Ovary (tissue), 9 donors: ENCODE results near the gene C20orf173. TPM values are rescaled to one million over a fixed set of nuclear protein-coding genes. Genes with fewer than 3 reads are reported as not detected.
"Not testable (repeated sequence)": the region's sequence is repeated elsewhere in the genome, so short reads cannot be mapped to it uniquely, and the experiment has no call there.

Experiments
- DNase-seq, 5 donors: peaks; one replicate each; pipeline ENCODE4 v3.0.0-alpha.2; 2019 to 2020
- H3K27ac ChIP-seq, 2 donors: fragments of 200-600 bp; one replicate each; pipeline versions ENCODE4 v1.5.1 to v1.8.0; 2019 to 2022
- H3K27me3 ChIP-seq: fragments of 200-600 bp; one replicate; pipeline ENCODE4 v1.8.0; 2022
- H3K36me3 ChIP-seq: fragments of 200-600 bp; sonication (generic); one replicate; pipeline ENCODE4 v1.5.1; 2019
- H3K4me1 ChIP-seq: one replicate; pipeline ENCODE4 v1.8.1; 2013; ENCODE audit warnings: mild to moderate bottlenecking, moderate library complexity; ENCODE audit not compliant: insufficient read depth
- H3K4me3 ChIP-seq: fragments of 200-600 bp; sonication (generic); one replicate; pipeline ENCODE4 v1.5.1; 2017
- H3K9me3 ChIP-seq, 2 donors: fragments of 200-600 bp in 1 of 2; sonication (generic) in 1 of 2; one replicate each; pipeline versions ENCODE4 v1.5.1 to v1.8.1; 2013 to 2019; ENCODE audit warnings: mild to moderate bottlenecking in 1 of 2, moderate library complexity in 1 of 2
- CTCF ChIP-seq, 3 donors: fragments of 450-650 bp in 2 of 3; fragments of 200-600 bp in 1 of 3; IDR thresholded peaks; one replicate each; pipeline versions ENCODE4 v1.5.1 to v1.8.0; 2016 to 2022; ENCODE audit warnings: antibody characterized with exemption in 3 of 3, mild to moderate bottlenecking in 1 of 3
- EP300 ChIP-seq: sonication (generic); formaldehyde crosslinking; IDR thresholded peaks from one replicate; pipeline ENCODE4 v1.6.1; 2017; ENCODE audit warnings: antibody characterized with exemption
- POLR2A ChIP-seq: fragments of 450-650 bp; IDR thresholded peaks from one replicate; pipeline ENCODE4 v1.6.1; 2017; ENCODE audit warnings: antibody characterized with exemption, mild to moderate bottlenecking, moderate library complexity
- WGBS, 3 donors: extraction: QIAGEN DNeasy Blood & Tissue Kit in 1 of 3; methylation state at CpG; one replicate each; pipeline versions ENCODE4 v1.1.5 to v1.1.7; 2013 to 2017; 5-methylcytosine and 5-hydroxymethylcytosine counted together
- intact Hi-C, 4 donors: fragments of 100-400 bp; cut with DNase I; formaldehyde crosslinking; loops; one replicate each; pipeline versions ENCODE4 v1.11.0 to v1.15.1; 2022 to 2023
- polyA plus RNA-seq, 2 donors: library from polyadenylated mRNA; stranded (reverse); fragments of 200-250 nt in 1 of 2; fragments of 350-450 nt in 1 of 2; fragmentation: Illumina TruSeq in 1 of 2; extraction: RNeasy Lipid Tissue Mini Kit (QIAGEN cat#74804) in 1 of 2; gene quantifications; one replicate each; pipeline ENCODE4 v1.2.3, GENCODE V29; 2013 to 2014
- total RNA-seq, 7 donors: library from RNA; depleted of rRNA in 2 of 7; stranded (reverse); fragments of >200 nt in 2 of 7; fragmentation: NEBNext Ultra II Directional in 3 of 7; extraction: Animal tissue kit (Norgen Biotek cat#: 25700) in 3 of 7; gene quantifications; one replicate each; pipeline versions ENCODE4 v1.1.0 to v1.2.4, GENCODE V29; 2016 to 2023
- donor health status: DM: no; HTN: no; CAD: no; lungs with moderate emphysema.
- donor health status: DM: no; HTN: no; CAD: no.
- donor health status: Bipolar disorder and iron deficiency.
- donor health status: DM: yes; HTN: yes; CAD: no.
- donor health status: DM: no; HTN: no; CAD: no.
- donor health status: DM: yes; HTN: yes; CAD: no.

C20orf173 gene
- total and polyA plus RNA-seq, 9 donors, result not detected

DNA sequence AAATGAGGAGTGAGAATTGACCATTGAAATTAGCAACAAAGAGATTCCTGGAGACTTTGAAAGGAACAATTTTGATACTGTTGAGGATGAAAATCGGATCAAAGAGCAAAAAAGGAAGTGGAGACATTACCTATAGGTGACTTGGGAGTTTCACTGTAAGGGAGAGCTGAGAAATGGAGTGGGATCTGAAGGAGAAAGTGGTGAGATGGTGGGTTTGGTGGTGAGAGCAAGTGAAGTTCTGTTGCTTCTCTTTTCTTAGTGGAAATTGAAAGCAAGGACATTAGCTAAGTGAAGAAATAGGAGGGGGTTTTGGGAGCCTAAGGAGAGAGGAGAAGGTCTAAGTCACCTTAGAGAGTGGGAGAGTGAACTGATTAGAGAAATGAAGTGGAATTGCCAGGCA, 16.7 kb upstream of the C20orf173 start:
- TF ChIP-seq CTCF (IDR thresholded peaks at IDR 0.05) (no peak), EP300 (no peak), POLR2A (no peak)
- Histone ChIP-seq H3K4me1 (peaks cover 4% of the 10 kb centered on the region), H3K27me3 (no peaks in the 10 kb centered on the region), H3K27ac (no peak overlapping the region), H3K4me3 (no peak overlapping the region), H3K36me3 (no peaks in the 10 kb centered on the region), H3K9me3 (no peaks in the 10 kb centered on the region)
- WGBS, 3 donors, result 90 to 94% (median 93%) methylated on average over 1 of the region's 1 CpG
- intact Hi-C loops, result no loop called here
- DNase-seq, result no peak

DNA sequence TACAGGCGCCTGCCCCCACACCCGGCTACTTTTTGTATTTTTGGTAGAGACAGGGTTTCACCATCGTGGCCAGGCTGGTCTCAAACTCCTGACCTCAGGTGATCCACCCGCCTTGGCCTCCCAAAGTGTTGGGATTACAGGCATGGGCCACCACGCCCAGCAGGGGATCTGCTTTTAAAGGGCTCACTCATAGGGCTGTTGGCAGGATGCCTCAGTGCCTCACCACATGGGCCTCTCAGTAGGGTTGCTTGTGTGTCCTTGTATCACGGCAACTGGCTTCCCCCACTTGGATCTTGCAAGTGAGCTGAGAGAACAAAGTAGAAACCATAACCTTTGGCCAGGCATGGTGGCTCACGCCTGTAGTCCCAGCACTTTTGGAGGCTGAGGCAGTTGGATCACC, 15.5 kb upstream of the C20orf173 start:
- 92 to 98% (median 95%) methylated on average over 7 of the region's 7 CpGs for WGBS, 3 donors
- not testable (repeated sequence) for H3K36me3 ChIP-seq

GRCh38 chr20:35544436-35544835, 15.0 kb upstream of the C20orf173 start:
- Histone ChIP-seq H3K4me1 (peaks cover 4% of the 10 kb centered on the region), H3K27ac (no peak overlapping the region), H3K36me3 (no peaks in the 10 kb centered on the region), H3K9me3 (no peaks in the 10 kb centered on the region), H3K4me3 (no peak overlapping the region), H3K27me3 (no peaks in the 10 kb centered on the region)
- TF ChIP-seq EP300, result no peak
- no peak for TF ChIP-seq POLR2A
- no peak for TF ChIP-seq CTCF (IDR thresholded peaks at IDR 0.05)
- DNase-seq, result no peak
- WGBS, 3 donors, result 91 to 96% (median 95%) methylated on average over 16 of the region's 16 CpGs
- intact Hi-C loops, result no loop called here

More for the DNA sequence above, 15.5 kb upstream of the C20orf173 start:
- H3K4me1 ChIP-seq, H3K27ac ChIP-seq, DNase-seq, H3K27me3 ChIP-seq, H3K4me3 ChIP-seq, intact Hi-C loops, H3K9me3 ChIP-seq: not testable (repeated sequence)

DNA sequence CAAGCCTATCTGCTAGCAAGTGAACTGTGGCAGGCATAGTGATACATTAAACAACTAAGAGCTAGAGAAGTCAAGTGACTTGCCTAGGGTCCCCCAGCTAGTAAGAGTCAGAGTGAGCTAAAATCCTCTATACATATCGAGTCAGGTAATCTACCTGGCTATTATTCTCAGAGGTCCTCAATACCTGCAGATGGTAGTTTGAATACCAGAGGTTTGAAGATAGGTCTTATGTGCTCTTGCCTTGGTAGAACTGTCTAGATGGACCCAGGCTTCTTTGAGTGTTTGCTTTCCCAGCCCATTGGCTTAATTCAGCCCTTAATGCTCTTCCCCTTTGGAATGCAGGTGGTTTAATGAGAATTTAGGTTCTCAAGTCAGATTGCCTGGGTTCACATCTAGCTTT, 13.5 kb upstream of the C20orf173 start:
- Histone ChIP-seq H3K9me3 (no peaks in the 10 kb centered on the region), H3K4me1 (peaks cover 4% of the 10 kb centered on the region), H3K27ac (no peak overlapping the region), H3K4me3 (no peak overlapping the region), H3K36me3 (no peaks in the 10 kb centered on the region), H3K27me3 (no peaks in the 10 kb centered on the region)
- TF ChIP-seq POLR2A (no peak), EP300 (no peak), CTCF (IDR thresholded peaks at IDR 0.05) (no peak)
- intact Hi-C loops, result no loop called here
- WGBS, 3 donors, result 92 to 95% (median 94%) methylated on average over 1 of the region's 1 CpG
- DNase-seq, result no peak

GRCh38 chr20:35541783-35542662, 12.6 kb upstream of the C20orf173 start, which contains the start of gene ERGIC3:
Gene ERGIC3 (plus strand): TSS chr20:35542078. CDS start chr20:35542098, 20 bp downstream.
- Histone ChIP-seq H3K9me3 (no peaks in the 10 kb centered on the region), H3K27ac (peak within 1 kb of the TSS in 1 of 2 donors; percentile 43), H3K4me3 (peak within 1 kb of the TSS; percentile 69), H3K4me1 (peaks cover 4% of the 10 kb centered on the region), H3K27me3 (no peaks in the 10 kb centered on the region), H3K36me3 (no peaks in the 10 kb centered on the region)
- peak; percentile 96 to 99 (median 98) for DNase-seq
- intact Hi-C loops, result no loop called here
- TF ChIP-seq POLR2A (peak; percentile 19), EP300 (no peak), CTCF (IDR thresholded peaks at IDR 0.05) (peak in 1 of 3 donors; percentile 7)
- WGBS, 3 donors, result 2 to 3% (median 3%) methylated on average over 41 to 57 of the region's 57 CpGs
